ENCODE results near the gene TARBP2.

DNA sequence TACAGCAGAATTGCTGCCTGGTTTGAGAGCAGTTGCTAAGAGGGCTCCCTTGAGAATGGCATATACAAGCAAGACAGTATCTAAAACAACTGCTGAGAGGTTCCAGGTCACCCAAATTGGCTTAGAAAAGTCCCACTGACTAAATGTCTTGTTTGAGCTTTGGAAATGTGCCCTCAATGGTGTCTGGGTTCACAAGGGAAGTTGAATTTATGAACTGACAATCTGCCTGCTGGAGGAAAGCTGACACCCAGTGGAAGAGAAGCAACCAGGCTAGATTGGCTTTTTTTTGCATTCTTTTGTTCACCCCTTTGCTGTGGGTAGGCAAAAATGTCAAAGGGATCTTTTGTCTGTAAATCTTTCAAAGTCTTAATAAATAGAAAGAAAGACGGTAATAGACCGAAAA, 50.8 kb downstream of the TARBP2 start:
- TF ChIP-seq CTCF (conservative IDR thresholded peaks at IDR 0.05; ENCODE audit: low read length) (0 out of 2 replicates have a peak, but pooled peaks have one; percentile 13), EZH2phosphoT487 (IDR thresholded peaks at IDR 0.05; ENCODE audit: borderline replicate concordance, low read depth, low read length) (no peak)
